Activated CD8-positive, alpha-beta T cell treated with anti-CD3 and anti-CD28 coated beads, Interleukin-2, amount 10 ng/mL, durations not matched to agents 7 days and 5 days (primary cell): ENCODE data around the gene MAGEL2. TPM values are rescaled to one million over a fixed set of nuclear protein-coding genes. Genes with fewer than 3 reads are reported as not detected.

ENCODE experiments used
- ATAC-seq: fragments of 150-1000 bp; cut with Tn5 transposase; one replicate; pipeline ENCODE4 v1.10.0; 2021; ENCODE audit warnings: moderate library complexity
- CTCF ChIA-PET: fragments of 350-600 bp; sonication (Branson Sonifier 250); formaldehyde crosslinking; loops from one replicate; lab custom pipeline; 2021; ENCODE audit warnings: antibody characterized with exemption; lab: Charles Lee
- POLR2A ChIA-PET: fragments of 350-600 bp; sonication (Branson Sonifier 250); formaldehyde crosslinking; loops from one replicate; lab custom pipeline; 2021; ENCODE audit warnings: antibody characterized with exemption; lab: Charles Lee
- DNase-seq: peaks from one replicate; pipeline ENCODE4 v3.0.0-alpha.2; 2020
- H3K27ac Mint-ChIP-seq: one replicate; pipeline ENCODE4 v1.8.0; 2021; ENCODE audit warnings: mild to moderate bottlenecking, mixed read lengths
- H3K27me3 Mint-ChIP-seq: one replicate; pipeline ENCODE4 v1.8.0; 2021; ENCODE audit warnings: low read depth, mixed read lengths
- H3K36me3 Mint-ChIP-seq: one replicate; pipeline ENCODE4 v1.8.0; 2021; ENCODE audit warnings: low read depth, mixed read lengths
- H3K4me1 Mint-ChIP-seq: one replicate; pipeline ENCODE4 v1.8.0; 2021; ENCODE audit warnings: low read depth, mixed read lengths
- H3K4me3 Mint-ChIP-seq: one replicate; pipeline ENCODE4 v1.8.0; 2021; ENCODE audit warnings: mild to moderate bottlenecking, mixed read lengths
- H3K9me3 Mint-ChIP-seq: one replicate; pipeline ENCODE4 v1.8.0; 2022; ENCODE audit warnings: mixed read lengths; ENCODE audit not compliant: insufficient read depth
- total RNA-seq, 2 experiments: library from RNA; stranded (reverse); gene quantifications; one replicate each; pipeline ENCODE4 v1.2.3, GENCODE V29; 2021

The MAGEL2 gene
- not detected for total RNA-seq

DNA sequence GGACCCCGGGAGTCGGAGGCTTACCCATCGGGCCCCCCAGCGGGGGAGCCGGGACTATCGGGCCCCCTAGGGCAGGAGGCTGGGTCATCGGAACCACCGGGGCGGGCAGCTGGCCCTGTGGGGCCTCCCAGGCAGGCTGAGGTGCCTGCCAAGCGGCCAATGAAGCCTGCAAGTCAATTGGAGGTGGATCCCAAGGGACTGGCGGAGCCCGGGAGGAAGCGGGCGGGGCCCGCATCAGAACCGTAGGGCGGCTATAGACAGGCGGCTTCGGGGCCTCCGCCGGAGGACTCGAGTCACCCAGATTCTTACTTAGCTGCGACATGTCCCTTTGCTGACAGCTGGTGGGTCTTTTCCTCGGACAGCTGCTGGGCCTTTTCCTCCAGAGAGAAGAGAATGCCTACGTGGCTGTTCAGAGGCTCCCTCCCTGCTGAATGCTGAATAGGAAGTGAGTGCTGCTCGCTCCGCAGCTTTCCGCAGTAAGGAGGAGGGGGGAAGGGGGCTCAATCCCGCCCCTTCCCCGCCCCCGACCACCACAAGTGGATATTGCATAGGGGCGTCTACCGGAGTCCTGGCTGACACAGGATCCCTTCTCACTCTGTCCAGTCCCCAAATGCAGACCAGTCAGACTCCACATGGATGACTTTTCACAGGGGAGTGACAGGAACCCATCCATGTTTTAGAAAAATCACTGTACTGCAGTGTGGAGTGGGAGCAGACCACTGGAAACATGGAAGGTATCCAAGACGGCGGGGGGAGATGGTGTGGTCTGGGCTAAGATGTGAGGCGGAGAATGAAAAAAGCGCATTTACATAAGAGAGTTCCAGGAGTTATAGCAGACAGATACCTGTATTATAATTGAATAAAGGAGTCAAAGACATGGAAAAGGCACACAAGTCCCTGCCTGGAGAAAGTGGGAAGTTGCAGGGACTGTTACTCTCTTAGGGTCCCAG is at the start of gene MAGEL2:
MAGEL2 (minus strand) TSS at position 447 of the 950 bp plus-strand sequence; CDS start at position 322, 125 bp downstream.
- Mint-ChIP-seq H3K4me1 (no peaks in the 10 kb centered on the region), H3K27ac (no peak within 1 kb of the TSS), H3K9me3 (no peaks in the 10 kb centered on the region), H3K36me3 (no peaks in the 10 kb centered on the region), H3K4me3 (no peak within 1 kb of the TSS), H3K27me3 (no peaks in the 10 kb centered on the region)
- CTCF ChIA-PET: no interaction called here
- ATAC-seq (no peak), DNase-seq (no peak)
- POLR2A ChIA-PET: no interaction called here

DNA sequence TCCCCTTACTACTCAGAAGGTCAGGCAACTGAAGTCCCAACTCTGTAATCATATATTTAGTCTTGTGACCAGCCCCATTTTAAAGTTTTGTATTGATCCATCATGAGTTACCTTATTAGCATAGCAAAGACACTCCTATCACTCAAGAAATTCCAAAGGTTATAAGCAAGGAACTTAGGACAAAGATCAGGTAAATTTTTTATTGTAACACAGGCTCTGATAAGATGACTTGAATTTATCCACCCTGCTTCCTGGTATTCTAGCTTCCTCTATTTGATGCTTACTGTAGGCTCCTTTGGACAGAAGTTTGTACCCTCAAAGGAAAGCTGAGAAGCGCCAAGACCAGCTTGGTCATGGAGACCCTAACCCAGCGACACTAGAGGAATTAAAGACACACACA is 47.6 kb upstream of the MAGEL2 start:
- H3K4me3 Mint-ChIP-seq: no peak overlapping the region
- no peaks in the 10 kb centered on the region for H3K27me3 Mint-ChIP-seq
- no peaks in the 10 kb centered on the region for H3K36me3 Mint-ChIP-seq
- ATAC-seq: no peak
- ChIA-PET CTCF (no interaction called here), POLR2A (no interaction called here)
- no peaks in the 10 kb centered on the region for H3K4me1 Mint-ChIP-seq
- H3K27ac Mint-ChIP-seq: no peak overlapping the region
- peaks cover 3% of the 10 kb centered on the region for H3K9me3 Mint-ChIP-seq
- DNase-seq: no peak

DNA sequence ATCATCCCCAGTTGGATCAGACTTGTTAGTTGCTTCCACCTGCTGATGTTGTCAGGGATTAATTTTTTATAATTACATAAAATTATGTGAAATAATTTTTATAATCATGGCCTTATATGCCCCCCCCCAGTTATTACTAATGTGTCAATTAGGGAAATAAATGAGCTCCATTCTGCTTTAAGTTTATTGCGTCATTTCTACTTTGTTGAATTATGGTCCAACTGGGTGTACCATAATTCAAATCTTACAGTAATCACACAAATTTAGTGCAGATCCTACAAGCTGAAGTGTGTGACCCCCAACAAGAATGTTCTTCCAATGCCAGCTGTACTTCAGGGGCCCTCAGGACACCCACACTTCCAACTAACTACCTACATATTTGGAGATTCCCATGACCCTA is 46.9 kb upstream of the MAGEL2 start:
- no peaks in the 10 kb centered on the region for H3K36me3 Mint-ChIP-seq
- CTCF ChIA-PET: no interaction called here
- H3K4me1 Mint-ChIP-seq: no peaks in the 10 kb centered on the region
- POLR2A ChIA-PET: no interaction called here
- DNase-seq (no peak), ATAC-seq (no peak)
- H3K9me3 Mint-ChIP-seq: peaks cover 3% of the 10 kb centered on the region
- H3K27ac Mint-ChIP-seq: no peak overlapping the region
- H3K4me3 Mint-ChIP-seq: no peak overlapping the region
- H3K27me3 Mint-ChIP-seq: no peaks in the 10 kb centered on the region

DNA sequence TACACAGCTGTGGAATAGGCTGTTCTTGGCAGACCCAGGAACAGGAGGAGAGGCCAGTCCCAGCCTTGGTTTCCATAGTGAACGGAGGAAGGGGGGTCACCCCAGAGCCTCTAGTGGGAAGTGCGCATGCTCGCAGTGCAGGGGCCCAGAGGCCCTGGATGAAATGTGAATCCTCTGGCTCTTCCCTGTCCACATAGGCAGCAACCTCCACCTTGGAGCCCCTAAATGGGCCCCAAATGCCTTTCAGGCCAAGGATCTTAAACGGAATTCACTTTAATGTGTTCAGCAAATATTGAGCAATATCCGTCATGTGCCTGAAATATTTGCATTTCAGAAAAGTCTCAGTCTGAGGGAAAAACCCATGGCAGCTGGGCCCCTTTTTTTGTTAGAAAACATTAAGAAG is 42.8 kb upstream of the MAGEL2 start:
- Mint-ChIP-seq H3K4me3 (no peak overlapping the region), H3K9me3 (peaks cover 8% of the 10 kb centered on the region), H3K27me3 (no peaks in the 10 kb centered on the region), H3K4me1 (no peaks in the 10 kb centered on the region), H3K27ac (no peak overlapping the region), H3K36me3 (no peaks in the 10 kb centered on the region)
- no peak for ATAC-seq
- ChIA-PET POLR2A (no interaction called here), CTCF (no interaction called here)
- no peak for DNase-seq

DNA sequence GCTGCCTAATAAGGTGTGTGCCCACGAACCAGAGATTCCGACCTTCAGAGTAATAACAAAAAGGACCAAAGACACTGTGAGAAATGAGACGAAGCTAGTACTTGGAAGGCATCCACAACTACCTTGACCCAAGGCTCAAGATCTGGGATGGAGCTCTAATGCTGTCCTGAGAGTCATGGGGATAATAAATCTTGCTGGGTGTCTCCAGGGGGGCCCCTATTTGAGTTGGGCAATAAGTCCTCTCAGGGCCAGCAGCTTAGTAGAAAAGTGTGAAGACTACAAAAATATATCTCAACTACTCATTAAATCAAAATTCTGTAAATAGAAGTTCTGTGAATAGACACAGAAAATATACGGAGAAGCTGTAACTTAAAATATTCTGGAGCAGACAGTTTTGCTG is 42.3 kb upstream of the MAGEL2 start:
- CTCF ChIA-PET: no interaction called here
- Mint-ChIP-seq H3K4me3 (no peak overlapping the region), H3K9me3 (peaks cover 6% of the 10 kb centered on the region), H3K27ac (no peak overlapping the region), H3K36me3 (no peaks in the 10 kb centered on the region), H3K4me1 (no peaks in the 10 kb centered on the region), H3K27me3 (no peaks in the 10 kb centered on the region)
- ATAC-seq: no peak
- POLR2A ChIA-PET: no interaction called here
- no peak for DNase-seq

DNA sequence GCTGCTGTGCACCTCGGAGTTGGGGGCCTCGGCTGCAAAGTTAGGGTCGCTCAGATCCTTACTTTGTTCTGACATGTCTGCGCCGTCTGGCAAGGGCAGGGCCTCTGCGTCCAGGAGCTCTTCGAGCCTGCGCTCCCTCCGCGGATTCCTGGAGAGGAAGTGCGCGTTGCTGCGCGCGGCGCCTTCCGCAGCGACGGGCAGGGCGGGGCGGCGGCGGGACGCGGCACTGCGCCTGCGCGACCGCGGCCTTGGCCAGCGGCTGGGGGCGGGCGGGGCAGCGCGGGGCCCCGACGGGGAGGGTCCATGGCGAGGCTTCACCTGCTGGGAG is 39.4 kb upstream of the MAGEL2 start, which contains the start of gene NDN:
NDN (minus strand) TSS at position 163 of the 328 bp plus-strand sequence; CDS start at position 75, 88 bp downstream.
- ChIA-PET POLR2A (no interaction called here), CTCF (no interaction called here)
- Mint-ChIP-seq H3K27me3 (no peaks in the 10 kb centered on the region), H3K9me3 (peaks cover 5% of the 10 kb centered on the region), H3K27ac (no peak within 1 kb of the TSS), H3K4me3 (no peak within 1 kb of the TSS), H3K36me3 (no peaks in the 10 kb centered on the region), H3K4me1 (no peaks in the 10 kb centered on the region)
- DNase-seq (peak; percentile 23), ATAC-seq (no peak)

DNA sequence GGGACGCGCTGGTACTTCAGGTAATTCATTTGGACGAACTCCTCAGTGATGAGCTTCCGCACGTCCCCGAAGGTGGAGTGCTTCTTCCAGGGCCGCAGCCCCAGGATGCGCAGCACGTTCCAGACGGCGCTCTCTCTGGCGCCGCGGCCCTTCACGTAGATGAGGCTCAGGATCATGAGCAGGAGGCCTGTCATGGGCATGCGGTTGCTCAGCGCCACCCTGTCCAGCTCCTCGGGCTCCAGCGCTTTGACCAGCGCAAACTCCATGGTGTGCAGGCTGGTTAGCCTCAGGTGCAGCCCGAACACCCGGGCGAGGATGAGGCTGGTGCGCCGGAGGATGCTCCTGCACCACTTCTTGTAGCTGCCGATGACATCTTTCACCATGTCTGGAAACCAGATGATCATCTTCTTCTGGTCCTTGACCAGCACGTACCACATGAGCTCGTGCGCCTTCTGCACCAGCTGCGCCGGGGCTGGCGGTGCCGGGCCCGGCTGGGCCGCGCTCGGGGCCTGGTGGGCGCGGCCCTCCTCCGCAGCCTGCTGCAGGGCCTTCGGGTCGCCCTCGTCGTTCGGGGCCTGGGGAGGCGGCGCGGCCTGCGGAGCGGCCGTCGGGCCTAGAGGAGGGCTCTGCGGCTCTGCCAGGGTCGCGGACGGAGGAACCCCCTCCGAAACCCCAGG is 38.9 kb upstream of the MAGEL2 start:
- Mint-ChIP-seq H3K4me3 (no peak overlapping the region), H3K9me3 (peaks cover 5% of the 10 kb centered on the region), H3K4me1 (no peaks in the 10 kb centered on the region), H3K27ac (no peak overlapping the region), H3K27me3 (no peaks in the 10 kb centered on the region), H3K36me3 (no peaks in the 10 kb centered on the region)
- DNase-seq: no peak
- CTCF ChIA-PET: no interaction called here
- POLR2A ChIA-PET: no interaction called here
- no peak for ATAC-seq

DNA sequence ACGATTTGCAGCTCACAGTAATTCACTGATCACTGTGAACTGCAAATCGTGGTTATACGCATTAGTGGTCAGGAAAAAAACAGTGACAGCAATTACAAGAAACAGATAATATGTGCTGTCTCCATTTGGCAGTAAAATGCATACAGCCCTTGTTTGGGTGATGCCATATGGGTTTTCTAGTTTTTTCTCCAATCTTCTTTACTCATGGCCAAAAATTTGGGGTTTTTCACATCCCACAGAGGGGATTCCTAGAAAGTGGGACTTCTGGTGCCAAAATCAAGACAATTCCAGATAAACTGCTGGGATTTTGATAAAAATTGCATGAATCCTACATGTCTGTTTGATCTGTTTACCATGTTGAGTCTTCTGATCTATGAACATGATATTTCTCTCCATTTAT is 23.8 kb upstream of the MAGEL2 start:
- ATAC-seq (no peak), DNase-seq (no peak)
- no peaks in the 10 kb centered on the region for H3K27me3 Mint-ChIP-seq
- no peak overlapping the region for H3K4me3 Mint-ChIP-seq
- H3K4me1 Mint-ChIP-seq: no peaks in the 10 kb centered on the region
- no peak overlapping the region for H3K27ac Mint-ChIP-seq
- no peaks in the 10 kb centered on the region for H3K9me3 Mint-ChIP-seq
- ChIA-PET POLR2A (no interaction called here), CTCF (no interaction called here)
- no peaks in the 10 kb centered on the region for H3K36me3 Mint-ChIP-seq

DNA sequence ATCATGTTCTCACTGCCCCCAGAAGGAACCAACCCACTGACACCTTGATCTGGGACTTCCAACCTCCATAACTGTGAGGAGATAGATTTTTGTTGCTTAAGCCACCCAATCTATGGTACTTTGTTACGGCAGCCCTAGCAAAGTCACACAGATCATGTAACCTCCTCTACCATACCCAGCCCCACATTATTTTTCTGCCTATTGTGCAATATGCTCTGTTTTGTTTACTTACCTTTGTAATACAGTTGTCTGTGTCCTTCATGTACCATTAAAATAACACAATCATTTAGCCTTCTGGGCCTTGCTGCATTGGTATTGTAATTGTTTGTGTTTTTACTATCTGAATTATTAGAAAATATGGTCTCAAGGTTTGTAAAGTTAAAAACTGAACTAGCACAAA is 23.3 kb upstream of the MAGEL2 start:
- no peak for ATAC-seq
- DNase-seq: no peak
- ChIA-PET POLR2A (no interaction called here), CTCF (no interaction called here)
- Mint-ChIP-seq H3K9me3 (no peaks in the 10 kb centered on the region), H3K36me3 (no peaks in the 10 kb centered on the region), H3K27me3 (no peaks in the 10 kb centered on the region), H3K27ac (no peak overlapping the region), H3K4me3 (no peak overlapping the region), H3K4me1 (no peaks in the 10 kb centered on the region)

DNA sequence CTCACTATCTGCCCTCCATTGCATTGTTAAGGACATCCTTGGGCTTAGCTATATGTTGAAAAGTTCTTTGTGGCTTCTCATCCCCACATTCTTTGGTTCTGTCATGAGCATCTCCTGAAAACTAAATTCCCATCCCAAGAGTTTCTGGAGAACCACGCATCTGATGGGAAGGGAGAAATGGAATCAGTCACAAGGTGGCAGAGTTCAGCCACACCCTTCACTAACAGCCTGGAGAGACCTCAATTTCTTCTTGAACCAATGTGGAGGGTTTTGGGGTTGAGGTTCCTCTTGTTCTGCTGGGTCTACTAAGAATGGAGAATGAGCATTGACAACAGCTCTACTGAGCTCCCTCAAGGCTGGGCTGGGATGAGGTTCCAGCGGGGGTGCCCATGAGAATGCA is 15.6 kb upstream of the MAGEL2 start:
- CTCF ChIA-PET: no interaction called here
- H3K4me3 Mint-ChIP-seq: no peak overlapping the region
- no peaks in the 10 kb centered on the region for H3K27me3 Mint-ChIP-seq
- ATAC-seq (no peak), DNase-seq (no peak)
- H3K36me3 Mint-ChIP-seq: no peaks in the 10 kb centered on the region
- no peak overlapping the region for H3K27ac Mint-ChIP-seq
- no peaks in the 10 kb centered on the region for H3K9me3 Mint-ChIP-seq
- H3K4me1 Mint-ChIP-seq: no peaks in the 10 kb centered on the region
- POLR2A ChIA-PET: interaction anchor here (0.5 kb wide), 1 partner anchor 43 kb away, joined by 3 read pairs; no protein-coding TSS in a partner anchor

DNA sequence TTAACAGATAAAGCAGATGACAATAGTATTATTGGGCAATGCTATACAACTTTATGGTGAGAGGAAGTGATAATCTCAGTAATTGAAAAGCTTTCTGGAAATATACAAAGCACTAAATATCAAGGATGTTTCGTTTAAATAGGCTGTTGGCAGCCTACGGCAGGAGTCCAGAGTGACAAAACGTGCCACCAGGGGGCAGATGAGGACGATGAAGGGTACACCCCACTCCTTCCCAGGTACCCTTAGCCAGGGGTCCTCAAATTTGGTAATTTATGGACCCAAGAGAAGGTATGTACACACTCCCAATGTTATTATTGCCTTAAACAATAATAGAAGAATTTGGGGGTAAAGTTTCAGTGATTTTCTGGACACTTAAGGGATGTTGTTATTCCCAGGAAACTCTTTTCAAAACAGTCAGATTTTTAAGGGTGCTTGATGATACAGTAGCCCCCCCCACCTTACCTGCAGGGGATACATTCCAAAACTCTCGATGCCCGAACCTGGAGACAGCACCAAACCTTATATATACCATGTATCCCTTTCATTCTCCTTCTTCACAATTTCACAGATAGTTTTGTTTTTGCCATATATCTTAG is 1.4 kb upstream of the MAGEL2 start:
- Mint-ChIP-seq H3K27me3 (no peaks in the 10 kb centered on the region), H3K27ac (no peak overlapping the region), H3K4me1 (no peaks in the 10 kb centered on the region), H3K9me3 (no peaks in the 10 kb centered on the region), H3K4me3 (no peak overlapping the region), H3K36me3 (no peaks in the 10 kb centered on the region)
- DNase-seq (peak; percentile 28), ATAC-seq (no peak)
- ChIA-PET CTCF (no interaction called here), POLR2A (no interaction called here)

DNA sequence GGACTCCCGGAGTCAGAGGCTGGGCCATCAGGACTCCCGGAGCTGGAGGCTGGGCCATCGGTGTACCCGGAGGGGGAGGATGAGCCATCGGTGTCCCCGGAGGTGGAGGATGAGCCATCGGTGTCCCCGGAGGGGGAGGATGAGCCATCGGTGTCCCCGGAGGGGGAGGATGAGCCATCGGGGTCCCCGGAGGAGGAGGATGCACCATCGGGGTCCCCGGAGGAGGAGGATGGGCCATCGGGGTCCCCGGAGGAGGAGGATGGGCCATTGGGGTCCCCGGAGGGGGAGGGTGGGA is 719 bp downstream of the MAGEL2 start:
- ChIA-PET POLR2A (no interaction called here), CTCF (no interaction called here)
- Mint-ChIP-seq H3K4me1 (no peaks in the 10 kb centered on the region), H3K36me3 (no peaks in the 10 kb centered on the region), H3K4me3 (no peak overlapping the region), H3K27me3 (no peaks in the 10 kb centered on the region), H3K9me3 (no peaks in the 10 kb centered on the region), H3K27ac (no peak overlapping the region)
- DNase-seq (no peak), ATAC-seq (no peak)
